ENCODE measurements around the gene PRSS48. TPM values are rescaled to one million over a fixed set of nuclear protein-coding genes. Genes with fewer than 3 reads are reported as not detected.

PRSS48 gene
- total and polyA plus RNA-seq, 11 donors, result not detected

- Histone ChIP-seq H3K4me3 (no peak overlapping the region), H3K9me3 (no peaks in the 10 kb centered on the region), H3K27me3 (no peaks in the 10 kb centered on the region), H3K36me3 (no peaks in the 10 kb centered on the region), H3K27ac (no peak overlapping the region), H3K4me1 (peaks cover 0 to 15% (median 3%) of the 10 kb centered on the region in 12 donors)
- TF ChIP-seq CTCF (IDR thresholded peaks at IDR 0.05) (no peak), POLR2A (IDR thresholded peaks at IDR 0.05) (no peak)
- intact Hi-C loops (cut with DNase I), result no loop called here
- WGBS, 4 donors, result 88 to 97% (median 93%) methylated on average over 2 of the region's 2 CpGs
- no peak for DNase-seq
- ATAC-seq, result no peak
Measured at GRCh38 chr4:151246742-151247141, 30.2 kb upstream of the PRSS48 start.

- TF ChIP-seq CTCF (IDR thresholded peaks at IDR 0.05) (no peak), POLR2A (IDR thresholded peaks at IDR 0.05) (no peak)
- ATAC-seq, result no peak
- intact Hi-C loops (cut with DNase I), result no loop called here
- no peaks in the 10 kb centered on the region for H3K27me3 ChIP-seq
- no peaks in the 10 kb centered on the region for H3K9me3 ChIP-seq
- H3K27ac ChIP-seq, result no peak overlapping the region
- no peak overlapping the region for H3K4me3 ChIP-seq
- no peak for DNase-seq
- peaks cover 0 to 22% (median 9%) of the 10 kb centered on the region in 12 donors for H3K4me1 ChIP-seq
- 96 to 100% (median 98%) methylated on average over 2 of the region's 2 CpGs for WGBS, 4 donors
- no peaks in the 10 kb centered on the region for H3K36me3 ChIP-seq
Measured at GRCh38 chr4:151247395-151247794, 29.6 kb upstream of the PRSS48 start.

GRCh38 chr4:151248519-151248918 lies 28.4 kb upstream of the PRSS48 start:
- Histone ChIP-seq H3K27me3 (no peaks in the 10 kb centered on the region), H3K36me3 (no peaks in the 10 kb centered on the region), H3K9me3 (no peaks in the 10 kb centered on the region), H3K4me1 (peaks cover 0 to 33% (median 10%) of the 10 kb centered on the region in 12 donors), H3K27ac (no peak overlapping the region), H3K4me3 (no peak overlapping the region)
- DNase-seq (no peak), ATAC-seq (no peak)
- intact Hi-C loops (cut with DNase I), result no loop called here
- TF ChIP-seq CTCF (IDR thresholded peaks at IDR 0.05) (no peak), POLR2A (IDR thresholded peaks at IDR 0.05) (no peak)
- 71 to 98% (median 96%) methylated on average over 2 of the region's 2 CpGs for WGBS, 4 donors

GRCh38 chr4:151250706-151251105 lies 26.3 kb upstream of the PRSS48 start:
- ATAC-seq (no peak), DNase-seq (no peak)
- Histone ChIP-seq H3K4me3 (no peak overlapping the region), H3K4me1 (peaks cover 0 to 33% (median 10%) of the 10 kb centered on the region in 12 donors), H3K27me3 (no peaks in the 10 kb centered on the region), H3K9me3 (no peaks in the 10 kb centered on the region), H3K27ac (no peak overlapping the region), H3K36me3 (no peaks in the 10 kb centered on the region)
- 60 to 78% (median 72%) methylated on average over 5 of the region's 5 CpGs for WGBS, 4 donors
- TF ChIP-seq CTCF (IDR thresholded peaks at IDR 0.05) (no peak), POLR2A (IDR thresholded peaks at IDR 0.05) (no peak)
- intact Hi-C loops (cut with DNase I), result no loop called here
